DMS53 treated with DMSO at 0.1 percent for 48 hours (cell line): ENCODE data around the gene E2F8.

Experiments used
- DNase-seq: peaks from one replicate; lab custom pipeline; 2025; ENCODE audit not compliant: unreplicated experiment; lab: John Stamatoyannopoulos, UW

Gene E2F8

DNA sequence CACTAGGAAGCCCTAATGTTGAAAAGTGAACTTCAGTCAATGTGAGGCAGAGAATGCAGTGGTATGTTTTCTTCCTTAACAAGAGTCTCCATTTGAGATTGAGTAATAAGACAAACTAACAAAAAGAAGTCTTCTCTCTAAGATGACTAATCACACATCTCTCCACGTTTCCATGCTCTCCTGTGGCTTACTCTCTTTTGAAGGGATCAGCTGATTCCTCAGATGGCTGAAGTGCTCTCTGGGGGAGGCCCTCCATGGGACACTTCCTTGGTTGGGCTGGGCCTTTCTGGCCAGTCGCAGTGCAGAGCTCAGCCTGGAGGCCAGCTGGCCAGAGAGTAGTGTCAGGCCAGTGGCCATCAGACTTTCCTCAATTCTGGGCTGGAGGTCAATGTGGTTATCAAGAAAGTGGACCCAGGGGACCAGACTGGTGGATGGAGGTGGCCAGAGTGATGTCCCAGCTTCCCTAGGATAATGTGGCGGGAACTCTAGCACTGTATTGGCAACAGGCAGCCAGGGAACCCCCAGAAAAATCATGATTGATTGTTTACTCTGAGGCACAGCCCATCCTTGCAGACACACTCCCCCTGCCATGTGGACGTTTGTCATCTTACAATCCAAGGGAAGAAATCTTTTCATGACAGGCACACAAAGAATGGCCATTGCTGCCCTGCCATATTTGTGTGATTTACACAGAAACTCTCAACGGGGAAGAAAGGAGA, 53.5 kb downstream of the E2F8 start:
- no peak for DNase-seq

DNA sequence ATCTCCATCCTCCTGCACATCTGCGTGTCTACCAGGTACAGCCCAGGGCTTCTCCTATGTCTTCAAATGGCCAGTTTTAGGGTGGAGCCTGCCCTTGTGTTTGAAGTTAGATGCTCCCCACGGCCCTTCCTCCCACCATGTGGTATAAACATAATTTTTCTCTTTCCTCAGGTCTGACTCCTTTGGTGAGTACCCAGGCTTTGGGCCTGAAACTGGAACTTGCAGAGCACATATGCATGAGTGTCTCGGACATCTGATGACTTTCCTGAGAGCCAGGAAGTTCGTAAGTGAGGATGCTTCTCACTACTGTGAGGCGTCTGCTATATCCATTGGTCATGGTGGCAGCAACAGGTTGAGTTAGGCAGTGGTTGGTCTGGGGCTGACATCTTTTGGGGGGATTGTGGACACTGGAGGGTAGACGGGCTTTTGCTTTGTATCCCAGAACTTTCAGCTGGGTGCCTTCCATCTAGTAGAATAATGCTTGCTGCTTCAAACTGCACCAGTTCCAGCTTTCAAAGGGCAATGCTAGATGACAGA, 55.2 kb downstream of the E2F8 start:
- DNase-seq = no peak

DNA sequence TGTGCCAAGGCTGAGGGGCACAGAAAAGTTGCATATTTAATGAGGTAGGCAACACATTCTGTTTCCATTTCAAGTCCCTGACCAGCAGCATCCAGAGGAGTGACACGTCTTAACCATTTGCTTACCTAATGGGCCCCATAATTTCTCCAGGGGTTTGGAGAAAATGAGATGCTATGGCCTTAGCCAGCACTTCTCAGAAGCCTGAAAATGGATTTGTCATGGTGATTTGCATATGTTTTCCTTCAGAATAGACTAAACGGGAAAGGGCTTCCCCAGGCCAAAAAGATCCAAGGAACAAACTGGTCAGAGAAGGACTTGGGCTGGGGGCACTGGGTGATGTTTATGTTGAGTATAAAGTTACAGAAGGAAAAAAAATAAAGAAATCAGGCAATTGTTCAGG, 55.7 kb downstream of the E2F8 start:
- DNase-seq = no peak

DNA sequence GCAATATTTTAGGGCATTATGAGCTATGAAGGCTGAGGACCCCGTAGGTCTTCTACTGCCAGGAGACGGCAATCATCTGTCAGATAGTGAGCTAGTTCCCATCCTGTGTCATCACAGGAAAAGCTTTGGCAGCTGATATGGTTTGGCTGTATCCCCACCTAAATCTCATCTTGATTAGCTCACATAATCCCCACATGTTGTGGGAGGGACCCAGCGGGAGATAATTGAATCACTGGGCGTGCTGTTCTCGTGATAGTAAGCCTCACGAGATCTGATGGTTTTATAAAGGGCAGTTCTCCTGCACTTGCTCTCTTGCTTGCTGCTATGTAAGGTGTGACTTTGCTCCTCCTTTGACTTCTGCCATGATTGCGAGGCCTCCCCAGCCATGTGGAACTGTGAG, 57.1 kb downstream of the E2F8 start:
- no peak for DNase-seq

DNA sequence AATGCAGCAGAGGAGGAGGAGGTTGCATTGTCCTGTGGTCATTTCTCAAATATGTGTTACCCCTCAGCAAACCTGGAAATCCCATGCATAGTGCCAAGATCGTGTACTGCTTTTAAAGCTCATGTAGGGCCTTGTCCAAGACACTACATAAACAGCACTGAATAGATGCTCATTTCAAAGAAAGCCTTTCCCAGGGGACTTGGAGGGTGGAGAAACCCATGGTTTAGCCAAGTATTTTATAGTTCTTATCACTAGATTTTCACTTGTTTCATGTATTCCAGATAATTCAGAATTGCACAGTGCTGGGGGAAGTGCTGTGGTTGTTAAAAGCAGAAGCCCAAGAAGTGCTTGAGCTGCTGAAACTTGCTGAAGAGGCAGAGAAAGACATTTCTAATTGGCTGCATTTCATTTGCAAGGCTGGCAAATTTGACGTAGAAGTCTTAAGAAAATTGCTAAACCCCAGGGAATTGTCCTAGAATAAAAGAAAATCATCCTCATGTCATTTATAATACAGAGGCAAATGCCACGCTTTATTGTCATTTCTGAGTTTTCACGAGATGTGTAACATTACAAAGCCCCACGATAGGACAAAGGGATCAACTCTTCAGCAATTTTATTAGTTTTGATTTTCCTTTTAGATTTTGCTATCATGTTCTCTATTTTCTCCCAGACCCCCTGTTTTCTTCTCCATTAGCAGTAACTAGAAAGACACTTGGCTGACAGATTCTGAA, 59.0 kb downstream of the E2F8 start:
- no peak for DNase-seq

DNA sequence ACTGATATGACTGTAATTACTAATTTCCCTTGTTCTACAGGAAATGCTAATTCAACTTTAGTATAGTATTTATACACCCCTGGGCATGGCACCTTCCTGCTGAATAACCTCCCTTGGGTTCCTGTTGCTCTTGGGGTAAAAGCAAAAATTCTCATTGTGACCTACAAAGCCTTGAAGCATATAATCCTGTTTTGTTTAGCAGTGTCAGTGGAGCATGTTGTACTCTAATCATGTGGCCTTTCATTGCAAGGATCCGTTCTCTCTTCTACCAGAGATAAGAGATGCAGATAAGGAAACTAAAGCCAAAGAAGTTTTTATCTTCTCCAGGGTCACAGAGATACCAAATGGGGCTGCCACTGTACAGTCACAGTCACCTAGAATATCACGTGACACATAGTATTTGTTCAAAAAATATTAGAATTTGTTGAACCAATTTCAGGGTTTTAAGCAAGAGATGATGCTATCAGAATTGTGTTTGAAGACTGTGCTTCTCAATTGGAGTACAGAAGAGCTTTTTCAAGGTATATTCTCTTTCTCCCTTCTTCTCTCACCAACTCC, 64.0 kb downstream of the E2F8 start:
- DNase-seq = no peak
